Astrocyte of the spinal cord (primary cell): Measurements from ENCODE around the gene PLSCR3.

Experiments
- DNase-seq: peaks from one replicate; pipeline ENCODE4 v3.0.0; 2011; ENCODE audit warnings: low read depth, low spot score
- H3K4me3 ChIP-seq: 2 replicates; pipeline ENCODE4 v1.5.1; 2011; ENCODE audit warnings: low read depth, mild to moderate bottlenecking, low read length, moderate library complexity
- in situ Hi-C: cut with HindIII; loops from 2 replicates; pipeline ENCODE4 v1.10.0; 2017; ENCODE audit warnings: low sequenced_read_pairs
- TF ChIP-seq, protein P1 (sequence below): IDR thresholded peaks from 2 replicates; pipeline ENCODE4 v1.5.1; 2012; ENCODE audit warnings: low read depth, mild to moderate bottlenecking, low read length, inconsistent platforms

PLSCR3 gene

DNA sequence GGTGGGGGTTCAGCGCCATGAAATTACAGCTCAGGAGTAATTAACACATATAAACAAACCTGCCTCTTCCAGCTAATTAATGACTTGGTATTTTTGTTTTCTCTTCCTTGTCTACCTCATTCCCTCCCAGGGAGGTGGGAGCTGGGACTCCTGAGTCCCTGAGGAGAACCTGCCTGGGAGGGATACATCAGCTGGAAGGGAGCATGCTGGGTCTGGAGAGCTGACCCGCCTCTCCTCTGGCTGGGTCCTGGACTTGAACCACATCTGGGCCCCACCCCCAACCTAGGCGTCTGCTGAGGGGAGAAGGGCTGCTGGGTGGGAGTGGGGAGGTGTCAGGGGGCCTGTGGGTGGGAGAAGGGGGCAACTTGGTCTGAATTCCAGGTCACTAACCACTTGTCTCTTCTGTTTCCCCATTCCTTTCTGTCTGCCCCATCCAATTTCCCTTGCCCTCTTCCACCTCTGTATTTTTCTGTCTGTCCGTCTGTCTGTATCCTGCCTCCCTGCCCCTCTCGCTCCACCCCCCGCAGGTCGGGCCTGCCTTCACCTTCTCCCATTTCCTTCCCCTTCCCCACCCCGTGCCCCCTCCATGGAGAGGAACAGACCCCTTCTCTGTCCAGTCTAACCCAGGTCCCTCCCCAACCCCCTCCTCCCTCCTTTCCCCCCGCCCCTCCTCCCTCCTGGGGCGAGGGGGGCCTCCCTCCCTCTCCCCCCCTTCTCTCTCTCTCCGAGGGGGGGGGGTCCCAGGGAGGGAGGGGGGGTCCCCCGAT, 13.3 kb upstream of the PLSCR3 start, which contains the start of gene NLGN2:
NLGN2 (plus strand) TSS at position 361 of the 767 bp plus-strand sequence. CDS start 411 bp downstream, outside the sequence.
- DNase-seq: no peak
- TF ChIP-seq, protein P1, sequence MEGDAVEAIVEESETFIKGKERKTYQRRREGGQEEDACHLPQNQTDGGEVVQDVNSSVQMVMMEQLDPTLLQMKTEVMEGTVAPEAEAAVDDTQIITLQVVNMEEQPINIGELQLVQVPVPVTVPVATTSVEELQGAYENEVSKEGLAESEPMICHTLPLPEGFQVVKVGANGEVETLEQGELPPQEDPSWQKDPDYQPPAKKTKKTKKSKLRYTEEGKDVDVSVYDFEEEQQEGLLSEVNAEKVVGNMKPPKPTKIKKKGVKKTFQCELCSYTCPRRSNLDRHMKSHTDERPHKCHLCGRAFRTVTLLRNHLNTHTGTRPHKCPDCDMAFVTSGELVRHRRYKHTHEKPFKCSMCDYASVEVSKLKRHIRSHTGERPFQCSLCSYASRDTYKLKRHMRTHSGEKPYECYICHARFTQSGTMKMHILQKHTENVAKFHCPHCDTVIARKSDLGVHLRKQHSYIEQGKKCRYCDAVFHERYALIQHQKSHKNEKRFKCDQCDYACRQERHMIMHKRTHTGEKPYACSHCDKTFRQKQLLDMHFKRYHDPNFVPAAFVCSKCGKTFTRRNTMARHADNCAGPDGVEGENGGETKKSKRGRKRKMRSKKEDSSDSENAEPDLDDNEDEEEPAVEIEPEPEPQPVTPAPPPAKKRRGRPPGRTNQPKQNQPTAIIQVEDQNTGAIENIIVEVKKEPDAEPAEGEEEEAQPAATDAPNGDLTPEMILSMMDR: no peak
- in situ Hi-C loops: no loop called here
- no peak within 1 kb of the TSS for H3K4me3 ChIP-seq

DNA sequence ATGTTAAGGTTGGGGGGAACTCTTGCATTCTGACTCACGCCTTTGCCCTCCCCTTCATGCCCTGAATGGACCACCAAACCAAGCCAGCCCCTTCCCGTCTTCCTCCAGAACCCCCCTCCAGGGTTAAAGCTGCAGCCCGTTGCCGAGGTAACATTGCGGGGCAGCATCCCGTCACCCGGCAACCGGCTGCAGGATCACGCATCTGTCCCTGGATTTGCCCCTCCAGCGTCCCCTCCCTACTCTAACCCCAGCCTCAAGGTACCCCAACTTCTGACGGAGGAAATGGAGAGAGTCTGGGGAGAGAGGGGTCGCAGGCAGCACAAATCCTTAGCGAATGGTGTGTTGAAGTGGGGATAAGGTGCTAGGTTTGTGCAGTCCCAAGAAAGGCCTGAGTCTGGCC, 12.8 kb upstream of the PLSCR3 start:
- TF ChIP-seq, protein P1: no peak
- no peak for DNase-seq
- in situ Hi-C loops: no loop called here
- no peak overlapping the region for H3K4me3 ChIP-seq

DNA sequence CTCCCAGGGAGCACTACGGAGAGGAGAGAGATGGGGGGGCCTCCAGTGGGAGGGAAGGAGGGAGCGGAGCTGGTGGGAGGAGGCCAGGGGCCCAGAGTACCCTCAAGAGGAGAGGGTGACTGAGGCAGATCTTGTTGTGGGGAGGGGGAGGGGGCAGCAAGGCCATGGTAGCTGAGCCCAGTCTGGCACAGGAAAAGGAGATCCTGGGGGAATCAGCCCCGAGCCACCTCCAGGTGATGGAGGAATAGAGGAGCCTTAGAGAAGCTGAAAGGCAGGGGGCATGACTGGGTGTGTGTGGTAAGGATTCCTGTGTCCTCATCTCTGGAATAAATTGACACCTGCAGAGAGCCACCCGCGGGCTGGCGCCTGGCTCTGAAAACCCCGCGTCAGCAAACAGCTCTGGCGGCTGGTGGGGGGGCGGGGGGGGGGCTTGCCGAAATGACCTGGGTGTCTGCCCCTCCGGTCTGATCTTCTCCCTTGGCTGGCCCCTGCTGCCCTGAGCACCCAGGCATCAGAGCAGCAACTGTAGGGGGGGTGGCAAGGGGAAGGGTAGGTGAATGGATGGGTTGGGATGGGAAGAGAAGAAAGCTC, 12.0 kb upstream of the PLSCR3 start:
- TF ChIP-seq, protein P1: no peak
- in situ Hi-C loops: no loop called here
- H3K4me3 ChIP-seq: peak overlapping the region; percentile 70
- no peak for DNase-seq

DNA sequence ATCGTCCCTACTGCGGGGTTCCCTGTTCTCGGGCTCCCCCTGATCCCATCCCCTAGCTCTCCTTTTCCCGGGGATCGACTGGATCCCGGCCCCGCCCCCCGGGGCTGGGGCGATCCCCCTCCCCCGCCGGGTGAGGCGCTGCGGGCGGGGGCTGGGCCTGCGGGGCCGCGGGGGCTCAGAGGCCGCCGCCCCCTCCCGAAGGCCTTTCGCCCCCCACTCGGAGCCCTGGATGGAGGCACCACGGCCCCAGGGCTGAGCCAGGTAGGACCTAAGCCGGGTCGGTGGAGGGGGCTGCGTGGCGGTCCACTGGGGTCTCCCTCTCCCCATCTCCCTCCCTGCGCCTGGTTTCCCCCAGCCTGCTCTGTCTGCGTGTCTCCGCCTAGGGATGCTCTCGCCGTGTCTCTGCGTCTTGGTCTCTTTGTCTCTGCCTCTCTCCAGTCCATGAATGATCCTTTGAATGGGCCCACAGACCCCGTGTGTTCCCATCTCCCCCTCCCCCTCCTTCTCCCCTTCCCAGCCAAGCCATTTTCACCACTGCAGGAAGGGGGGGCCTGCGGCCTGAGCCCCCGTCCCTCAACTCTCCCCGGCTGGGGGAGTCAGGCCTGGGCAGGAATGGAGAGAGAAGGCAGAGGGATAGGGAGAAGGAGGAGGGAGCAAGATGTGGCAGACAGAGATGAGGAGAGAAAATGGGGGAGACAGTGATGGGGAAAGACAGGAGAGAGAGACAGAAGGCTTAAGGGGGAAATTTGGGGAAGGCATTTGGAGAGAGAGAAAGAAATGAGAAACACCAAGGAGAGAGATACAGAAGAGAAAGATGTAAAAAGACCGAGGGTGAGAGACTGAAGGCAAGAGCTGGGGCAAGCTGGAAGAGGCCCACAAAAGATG, 11.3 kb upstream of the PLSCR3 start:
- peak overlapping the region; percentile 70 for H3K4me3 ChIP-seq
- in situ Hi-C loops: no loop called here
- DNase-seq: no peak
- TF ChIP-seq, protein P1: no peak

DNA sequence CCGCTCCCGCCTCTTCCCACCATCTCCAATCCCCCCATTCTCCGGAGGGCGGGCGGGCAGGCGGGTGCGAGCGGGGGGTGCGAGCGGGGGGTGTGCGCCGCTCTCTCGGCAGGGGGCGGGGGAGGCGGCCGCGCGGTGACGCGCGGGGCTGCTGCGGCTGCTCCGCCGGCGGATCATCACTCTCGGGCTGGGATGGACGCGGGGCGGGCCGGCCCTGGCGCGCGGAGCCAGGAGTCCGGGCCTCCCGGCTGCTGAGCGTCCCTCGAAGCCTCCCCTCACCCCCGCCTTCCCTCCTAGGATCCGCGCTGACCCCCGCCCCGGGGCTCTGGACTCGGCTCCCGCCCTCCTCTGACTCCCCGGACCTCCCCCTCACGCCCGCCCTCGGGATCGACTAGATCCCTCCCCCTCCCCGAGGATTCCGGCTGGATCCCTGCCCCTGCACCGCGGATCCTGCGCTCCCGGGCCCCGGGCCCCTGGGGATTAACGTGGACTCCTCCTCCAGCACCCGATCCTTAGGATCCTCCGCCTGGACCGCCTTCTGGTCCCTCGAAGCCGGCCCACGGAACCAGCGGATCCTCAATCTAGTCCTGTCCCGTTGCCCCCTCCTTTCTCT, 10.5 kb upstream of the PLSCR3 start:
- TF ChIP-seq, protein P1: no peak
- in situ Hi-C loops: no loop called here
- DNase-seq: no peak
- peak overlapping the region; percentile 70 for H3K4me3 ChIP-seq

DNA sequence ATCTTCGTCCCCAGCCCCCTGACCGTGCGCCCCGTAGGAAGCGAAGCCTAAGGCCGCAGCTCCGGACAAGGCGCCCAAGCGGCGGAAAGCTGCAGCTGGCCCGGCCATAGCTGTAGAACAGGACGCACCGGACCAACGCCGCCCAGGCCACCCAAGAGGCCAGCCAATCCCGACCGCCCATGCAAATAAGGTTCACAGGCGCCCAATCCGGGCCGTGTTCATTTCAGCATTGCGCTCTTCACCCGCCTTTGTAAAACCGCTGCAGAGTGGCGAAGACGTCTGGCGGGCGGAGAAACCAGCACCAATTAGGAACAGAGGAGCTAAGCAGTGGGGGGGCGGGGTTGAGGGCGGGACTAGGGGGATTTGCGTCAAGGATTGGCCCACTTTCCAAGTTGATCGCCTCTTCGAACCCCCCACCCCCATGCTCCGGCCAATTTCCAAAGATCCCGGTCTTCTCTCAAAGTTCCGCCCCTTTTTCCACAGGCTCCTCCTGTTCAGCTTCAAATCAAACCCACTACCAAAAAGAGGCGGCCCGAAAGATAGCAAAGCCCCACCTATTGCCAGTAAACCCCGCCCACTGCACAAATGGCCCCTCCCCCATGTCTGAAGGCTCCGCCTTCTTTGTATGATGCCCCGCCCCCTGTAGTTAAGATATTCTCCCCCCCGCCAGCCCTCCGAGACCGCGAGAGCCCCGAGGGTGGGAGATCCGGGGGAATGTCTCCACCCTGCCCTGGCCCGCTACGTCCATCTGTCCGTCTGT, 9.8 kb upstream of the PLSCR3 start, which contains the start of gene TMEM256:
TMEM256 (minus strand) TSS at position 121 of the 760 bp plus-strand sequence; CDS start at position 108, 13 bp downstream.
- in situ Hi-C loops: no loop called here
- TF ChIP-seq, protein P1: peak; percentile 6
- H3K4me3 ChIP-seq: peak within 1 kb of the TSS; percentile 74
- peak; percentile 100 for DNase-seq
